ACC112 (cell line): Measurements from ENCODE around the gene WDR12.

Experiments used
- H2AFZ ChIP-seq: fragments of 200-600 bp; sonication (generic); one replicate; pipeline ENCODE4 v1.6.0; 2017; ENCODE audit warnings: antibody characterized with exemption, low read length; ENCODE audit not compliant: unreplicated experiment
- H3K27ac ChIP-seq: fragments of 200-600 bp; sonication (generic); 2 replicates; pipeline ENCODE4 v1.5.1; 2014; ENCODE audit warnings: low read depth, mild to moderate bottlenecking, antibody characterized with exemption, low read length, moderate library complexity
- H3K27me3 ChIP-seq: fragments of 200-600 bp; sonication (generic); 2 replicates; pipeline ENCODE4 v1.6.1; 2014; ENCODE audit warnings: mild to moderate bottlenecking, antibody characterized with exemption, low read length, moderate library complexity, mixed read lengths; ENCODE audit not compliant: insufficient read depth
- H3K36me3 ChIP-seq: fragments of 200-600 bp; sonication (generic); 2 replicates; pipeline ENCODE4 v1.6.1; 2016; ENCODE audit warnings: mild to moderate bottlenecking, antibody characterized with exemption, low read length, moderate library complexity, mixed read lengths; ENCODE audit not compliant: insufficient read depth
- H3K4me1 ChIP-seq: fragments of 200-600 bp; sonication (generic); one replicate; pipeline ENCODE4 v1.6.1; 2016; ENCODE audit warnings: low read length, mixed read lengths; ENCODE audit not compliant: insufficient read depth, unreplicated experiment, control insufficient read depth
- H3K4me3 ChIP-seq: fragments of 200-600 bp; sonication (generic); 2 replicates; pipeline ENCODE4 v1.5.1; 2014; ENCODE audit warnings: mild to moderate bottlenecking, low read depth, low read length
- H3K79me2 ChIP-seq: fragments of 200-600 bp; sonication (generic); one replicate; pipeline ENCODE4 v1.6.0; 2016; ENCODE audit warnings: low read length; ENCODE audit not compliant: control insufficient read depth, unreplicated experiment, insufficient read depth

Gene WDR12

GRCh38 chr2:202847693-202848524 lies 63.6 kb downstream of the WDR12 start:
- Histone ChIP-seq H3K4me1 (no peaks in the 10 kb centered on the region), H2AFZ (no peak overlapping the region), H3K79me2 (no peaks in the 10 kb centered on the region), H3K27me3 (no peaks in the 10 kb centered on the region), H3K36me3 (no peaks in the 10 kb centered on the region), H3K4me3 (no peak overlapping the region), H3K27ac (no peak overlapping the region)

- no peak overlapping the region for H3K4me3 ChIP-seq
Observed at GRCh38 chr2:202844656-202845055, 66.8 kb downstream of the WDR12 start.

GRCh38 chr2:202842690-202843089 lies 68.8 kb downstream of the WDR12 start:
- no peak overlapping the region for H3K4me3 ChIP-seq
- H3K4me1 ChIP-seq = no peaks in the 10 kb centered on the region
- no peak overlapping the region for H3K27ac ChIP-seq
- no peak overlapping the region for H2AFZ ChIP-seq
- no peaks in the 10 kb centered on the region for H3K36me3 ChIP-seq
- H3K79me2 ChIP-seq = no peaks in the 10 kb centered on the region
- no peaks in the 10 kb centered on the region for H3K27me3 ChIP-seq

More at GRCh38 chr2:202844656-202845055, 66.8 kb downstream of the WDR12 start:
- no peak overlapping the region for H3K27ac ChIP-seq
- H3K27me3 ChIP-seq = no peaks in the 10 kb centered on the region
- H3K79me2 ChIP-seq = no peaks in the 10 kb centered on the region
- no peak overlapping the region for H2AFZ ChIP-seq
- no peaks in the 10 kb centered on the region for H3K4me1 ChIP-seq
- H3K36me3 ChIP-seq = no peaks in the 10 kb centered on the region

GRCh38 chr2:202841090-202841867 lies 70.2 kb downstream of the WDR12 start:
- Histone ChIP-seq H2AFZ (no peak overlapping the region), H3K4me1 (no peaks in the 10 kb centered on the region), H3K27me3 (no peaks in the 10 kb centered on the region), H3K27ac (no peak overlapping the region), H3K79me2 (no peaks in the 10 kb centered on the region), H3K36me3 (no peaks in the 10 kb centered on the region), H3K4me3 (no peak overlapping the region)

- H3K27ac ChIP-seq = no peak overlapping the region
- H2AFZ ChIP-seq = peak overlapping the region; percentile 88
- H3K79me2 ChIP-seq = no peaks in the 10 kb centered on the region
- H3K4me1 ChIP-seq = peaks cover 3% of the 10 kb centered on the region
- H3K27me3 ChIP-seq = no peaks in the 10 kb centered on the region
- no peaks in the 10 kb centered on the region for H3K36me3 ChIP-seq
- H3K4me3 ChIP-seq = peak overlapping the region; percentile 54
Observed at GRCh38 chr2:202831242-202832220, 79.9 kb downstream of the WDR12 start.

- no peaks in the 10 kb centered on the region for H3K36me3 ChIP-seq
Observed at GRCh38 chr2:202824901-202825300, 86.6 kb downstream of the WDR12 start.

More at GRCh38 chr2:202824901-202825300, 86.6 kb downstream of the WDR12 start:
- peaks cover 12% of the 10 kb centered on the region for H3K4me1 ChIP-seq
- no peak overlapping the region for H3K4me3 ChIP-seq
- H2AFZ ChIP-seq = no peak overlapping the region
- H3K27me3 ChIP-seq = no peaks in the 10 kb centered on the region
- no peaks in the 10 kb centered on the region for H3K79me2 ChIP-seq
- no peak overlapping the region for H3K27ac ChIP-seq
